Measurements from ENCODE around the gene HNRNPH2. TPM values are rescaled to one million over a fixed set of nuclear protein-coding genes. Genes with fewer than 3 reads are reported as not detected.

The HNRNPH2 gene
- total and polyA plus RNA-seq, 10 of the 15 experiments (the other 5 are each of a cell fraction or from before 2014, with no cell fraction given): 34.5 to 102 (median 61.4) TPM

- TF ChIP-seq, protein P1, sequence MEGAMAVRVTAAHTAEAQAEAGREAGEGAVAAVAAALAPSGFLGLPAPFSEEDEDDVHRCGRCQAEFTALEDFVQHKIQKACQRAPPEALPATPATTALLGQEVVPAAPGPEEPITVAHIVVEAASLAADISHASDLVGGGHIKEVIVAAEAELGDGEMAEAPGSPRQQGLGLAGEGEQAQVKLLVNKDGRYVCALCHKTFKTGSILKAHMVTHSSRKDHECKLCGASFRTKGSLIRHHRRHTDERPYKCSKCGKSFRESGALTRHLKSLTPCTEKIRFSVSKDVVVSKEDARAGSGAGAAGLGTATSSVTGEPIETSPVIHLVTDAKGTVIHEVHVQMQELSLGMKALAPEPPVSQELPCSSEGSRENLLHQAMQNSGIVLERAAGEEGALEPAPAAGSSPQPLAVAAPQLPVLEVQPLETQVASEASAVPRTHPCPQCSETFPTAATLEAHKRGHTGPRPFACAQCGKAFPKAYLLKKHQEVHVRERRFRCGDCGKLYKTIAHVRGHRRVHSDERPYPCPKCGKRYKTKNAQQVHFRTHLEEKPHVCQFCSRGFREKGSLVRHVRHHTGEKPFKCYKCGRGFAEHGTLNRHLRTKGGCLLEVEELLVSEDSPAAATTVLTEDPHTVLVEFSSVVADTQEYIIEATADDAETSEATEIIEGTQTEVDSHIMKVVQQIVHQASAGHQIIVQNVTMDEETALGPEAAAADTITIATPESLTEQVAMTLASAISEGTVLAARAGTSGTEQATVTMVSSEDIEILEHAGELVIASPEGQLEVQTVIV (IDR thresholded peaks at IDR 0.05; ENCODE audit: borderline replicate concordance, partially characterized antibody): no peak
- TF ChIP-seq, protein P2, sequence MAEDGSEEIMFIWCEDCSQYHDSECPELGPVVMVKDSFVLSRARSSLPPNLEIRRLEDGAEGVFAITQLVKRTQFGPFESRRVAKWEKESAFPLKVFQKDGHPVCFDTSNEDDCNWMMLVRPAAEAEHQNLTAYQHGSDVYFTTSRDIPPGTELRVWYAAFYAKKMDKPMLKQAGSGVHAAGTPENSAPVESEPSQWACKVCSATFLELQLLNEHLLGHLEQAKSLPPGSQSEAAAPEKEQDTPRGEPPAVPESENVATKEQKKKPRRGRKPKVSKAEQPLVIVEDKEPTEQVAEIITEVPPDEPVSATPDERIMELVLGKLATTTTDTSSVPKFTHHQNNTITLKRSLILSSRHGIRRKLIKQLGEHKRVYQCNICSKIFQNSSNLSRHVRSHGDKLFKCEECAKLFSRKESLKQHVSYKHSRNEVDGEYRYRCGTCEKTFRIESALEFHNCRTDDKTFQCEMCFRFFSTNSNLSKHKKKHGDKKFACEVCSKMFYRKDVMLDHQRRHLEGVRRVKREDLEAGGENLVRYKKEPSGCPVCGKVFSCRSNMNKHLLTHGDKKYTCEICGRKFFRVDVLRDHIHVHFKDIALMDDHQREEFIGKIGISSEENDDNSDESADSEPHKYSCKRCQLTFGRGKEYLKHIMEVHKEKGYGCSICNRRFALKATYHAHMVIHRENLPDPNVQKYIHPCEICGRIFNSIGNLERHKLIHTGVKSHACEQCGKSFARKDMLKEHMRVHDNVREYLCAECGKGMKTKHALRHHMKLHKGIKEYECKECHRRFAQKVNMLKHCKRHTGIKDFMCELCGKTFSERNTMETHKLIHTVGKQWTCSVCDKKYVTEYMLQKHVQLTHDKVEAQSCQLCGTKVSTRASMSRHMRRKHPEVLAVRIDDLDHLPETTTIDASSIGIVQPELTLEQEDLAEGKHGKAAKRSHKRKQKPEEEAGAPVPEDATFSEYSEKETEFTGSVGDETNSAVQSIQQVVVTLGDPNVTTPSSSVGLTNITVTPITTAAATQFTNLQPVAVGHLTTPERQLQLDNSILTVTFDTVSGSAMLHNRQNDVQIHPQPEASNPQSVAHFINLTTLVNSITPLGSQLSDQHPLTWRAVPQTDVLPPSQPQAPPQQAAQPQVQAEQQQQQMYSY (CRISPR knock-in tag; IDR thresholded peaks at IDR 0.05): no peak
- TF ChIP-seq ZNF207 (IDR thresholded peaks at IDR 0.05; ENCODE audit: borderline replicate concordance) (0 out of 2 replicates have a peak, but pooled peaks have one; percentile 36), PAX5 (IDR thresholded peaks at IDR 0.05; ENCODE audit: borderline replicate concordance, low read depth, low read length) (no peak), RAD21 (IDR thresholded peaks at IDR 0.05; ENCODE audit: insufficient read depth, low read depth, low read length) (peak; percentile 84)
These were observed 7.4 kb downstream of the HNRNPH2 start (continued) for GRCh38 chrX:101415180-101416145.
